NCI-H1105 treated with DMSO at 0.1 percent for 48 hours (cell line): Measurements from ENCODE around the gene HOXB7.
A peak's percentile ranks its signal among the peaks of the same experiment; 100 is the strongest.

Experiments
- DNase-seq: peaks from one replicate; lab custom pipeline; 2025; lab: John Stamatoyannopoulos, UW

Gene HOXB7

GRCh38 chr17:48623583-48623982 lies 12.8 kb upstream of the HOXB7 start:
- DNase-seq = no peak

- DNase-seq = no peak
Measured at GRCh38 chr17:48622857-48623256, 12.0 kb upstream of the HOXB7 start.

GRCh38 chr17:48621410-48622392 lies 10.9 kb upstream of the HOXB7 start:
- no peak for DNase-seq

- no peak for DNase-seq
Measured at GRCh38 chr17:48620461-48621139, 9.8 kb upstream of the HOXB7 start.

GRCh38 chr17:48619826-48620449 lies 9.1 kb upstream of the HOXB7 start:
- no peak for DNase-seq

- peak; percentile 74 for DNase-seq
Measured at GRCh38 chr17:48618256-48618896, 7.6 kb upstream of the HOXB7 start.

- DNase-seq = no peak
Measured at GRCh38 chr17:48617471-48618255, 6.8 kb upstream of the HOXB7 start.

- no peak for DNase-seq
Measured at GRCh38 chr17:48616717-48617470, 6.1 kb upstream of the HOXB7 start.

- DNase-seq = no peak
Measured at GRCh38 chr17:48615963-48616716, 5.3 kb upstream of the HOXB7 start.

- no peak for DNase-seq
Measured at GRCh38 chr17:48615047-48615962, 4.5 kb upstream of the HOXB7 start, which contains the start of gene HOXB8. TSS of gene HOXB8 (minus strand) at chr17:48615292. CDS start at chr17:48614704, 588 bp downstream.

GRCh38 chr17:48613862-48614694 lies 3.3 kb upstream of the HOXB7 start:
- DNase-seq = no peak

GRCh38 chr17:48612854-48613691 lies 2.3 kb upstream of the HOXB7 start:
- DNase-seq = peak; percentile 50

GRCh38 chr17:48612456-48612853 lies 1.6 kb upstream of the HOXB7 start:
- peak; percentile 50 for DNase-seq

GRCh38 chr17:48611681-48612455 lies 1.1 kb upstream of the HOXB7 start:
- peak; percentile 66 for DNase-seq

GRCh38 chr17:48611213-48611612 lies 396 bp upstream of the HOXB7 start:
- peak; percentile 23 for DNase-seq

- peak; percentile 23 for DNase-seq
Measured at GRCh38 chr17:48609759-48610281, 997 bp downstream of the HOXB7 start.
